SH-SY5Y (cell line): Measurements from ENCODE around the gene SPI1.

ENCODE experiments used
- GATA2 ChIP-seq: IDR thresholded peaks from 2 replicates; pipeline ENCODE4 v1.6.1; 2011; ENCODE audit warnings: mild to moderate bottlenecking, low read depth, low read length
- GATA3 ChIP-seq: IDR thresholded peaks from 2 replicates; pipeline ENCODE4 v1.6.1; 2011; ENCODE audit warnings: low read depth, mild to moderate bottlenecking, low read length, moderate library complexity

DNA sequence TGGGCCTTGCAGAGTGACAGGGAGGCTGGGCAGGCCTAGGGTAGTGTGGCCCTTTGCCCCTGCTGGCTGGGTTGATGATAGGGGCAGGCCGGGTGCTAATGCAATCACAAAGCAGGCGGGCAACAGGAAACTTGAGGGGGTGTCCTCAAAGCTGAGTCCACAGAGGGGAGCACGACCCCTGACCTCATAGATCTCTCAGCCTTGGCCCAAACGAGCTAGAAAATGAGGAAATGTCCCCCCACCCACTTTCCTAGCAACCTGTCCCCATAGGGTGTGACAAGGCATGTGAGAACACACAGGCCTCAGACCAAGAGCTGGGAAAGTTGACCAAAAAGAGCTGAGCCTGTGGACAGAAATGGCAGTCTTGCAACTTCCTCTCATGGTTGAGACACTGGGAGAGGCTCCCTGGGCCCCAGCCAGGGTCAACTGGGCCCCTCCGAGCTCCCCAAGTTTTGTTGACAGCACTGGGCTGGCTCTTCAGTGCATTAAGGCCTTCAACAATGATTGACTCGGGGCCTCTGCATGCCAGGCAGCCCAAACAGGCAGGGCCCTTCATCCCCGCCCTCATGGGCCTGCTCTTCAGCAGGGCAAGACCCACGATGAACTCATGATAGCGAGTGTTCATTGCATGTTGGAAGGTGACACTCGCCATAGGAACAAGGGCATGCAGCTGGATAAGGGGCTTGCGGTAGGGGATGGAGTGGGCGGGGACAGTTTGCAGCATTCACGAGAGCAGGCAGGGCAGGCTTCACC is 9.8 kb upstream of the SPI1 start:
- TF ChIP-seq GATA3 (no peak), GATA2 (no peak)
